HepG2 (cell line): Measurements from ENCODE around the gene ADAMTS2. TPM values are rescaled to one million over a fixed set of nuclear protein-coding genes. Genes with fewer than 3 reads are reported as not detected.

Experiments used
- ATAC-seq: fragments of 200-7000 bp; cut with Tn5 transposase; 3 replicates; pipeline ENCODE4 v1.9.1; 2020; ENCODE audit warnings: mild to moderate bottlenecking, moderate library complexity
- BruUV-seq: library from RNA; stranded (reverse); fragments of 400-500 nt; replicated peaks from 2 replicates; lab custom pipeline; 2021; lab: Mats Ljungman, UMichigan
- CTCF ChIA-PET: fragments of 300-600 bp; formaldehyde crosslinking; extraction: SDS; loops from one replicate; lab custom pipeline; 2021; ENCODE audit warnings: low total read pairs, inconsistent platforms, low intra/inter-chr PET ratio; lab: Yijun Ruan, JAX
- POLR2A ChIA-PET: fragments of 350-600 bp; sonication (Branson Sonifier 250); formaldehyde crosslinking; loops from one replicate; lab custom pipeline; 2020; ENCODE audit warnings: antibody characterized with exemption, inconsistent platforms; lab: Yijun Ruan, JAX
- DNase-seq: peaks from one replicate; pipeline ENCODE4 v3.0.0-alpha.2; 2015; ENCODE audit warnings: low spot score
- FAIRE-seq: peaks from 3 replicates; lab custom pipeline; 2011; peaks lifted over from hg19 to GRCh38; lab: Jason Lieb, UNC
- H2AFZ ChIP-seq: one replicate; pipeline ENCODE4 v1.6.1; 2011; ENCODE audit warnings: low read length, inconsistent platforms
- H3K27ac ChIP-seq: fragments of 300-600 bp; 3 replicates; pipeline ENCODE4 v1.8.0; 2011; ENCODE audit warnings: mixed run types, mild to moderate bottlenecking, mixed read lengths, low read length, inconsistent platforms; ENCODE audit not compliant: insufficient read depth; ENCODE audit errors: extremely low read length
- H3K27me3 ChIP-seq, 2 experiments: fragments of 200-600 bp in 1 of 2; 2 replicates in 1 of 2; 3 replicates in 1 of 2; pipeline versions ENCODE4 v1.6.0 to v1.8.0; 2011; ENCODE audit warnings: low read length in 2 of 2, mild to moderate bottlenecking in 2 of 2, moderate library complexity in 2 of 2, inconsistent platforms in 1 of 2; ENCODE audit not compliant: insufficient read depth in 2 of 2, control insufficient read depth in 1 of 2
- H3K36me3 ChIP-seq, 2 experiments: fragments of 200-600 bp in 1 of 2; replicated peaks in 1 of 2; 2 replicates in 1 of 2; 3 replicates in 1 of 2; pipeline versions ENCODE4 v1.5.1 to v1.8.0; 2011; ENCODE audit warnings: low read length in 2 of 2, inconsistent platforms in 1 of 2; ENCODE audit not compliant: insufficient read depth in 2 of 2, control insufficient read depth in 1 of 2
- H3K4me1 ChIP-seq: 2 replicates; pipeline ENCODE4 v1.5.1; 2012; ENCODE audit warnings: low read length, inconsistent platforms; ENCODE audit not compliant: insufficient read depth
- H3K4me2 ChIP-seq: 2 replicates; pipeline ENCODE4 v1.6.0; 2011; ENCODE audit warnings: low read depth, low read length, inconsistent platforms
- H3K4me3 ChIP-seq, 3 experiments: fragments of 200-600 bp in 1 of 3; sonication (generic), shearing (Covaris generic) in 1 of 3; replicated peaks in 1 of 3; 2 replicates each; pipeline ENCODE4 v1.5.1; 2011 to 2016; ENCODE audit warnings: low read length in 3 of 3, inconsistent platforms in 2 of 3, low read depth in 2 of 3, mild to moderate bottlenecking in 2 of 3, control low read depth in 1 of 3, mixed read lengths in 1 of 3; ENCODE audit not compliant: insufficient read depth in 1 of 3
- H3K79me2 ChIP-seq: one replicate; pipeline ENCODE4 v1.6.1; 2011; ENCODE audit warnings: low read length, inconsistent platforms; ENCODE audit not compliant: insufficient read depth
- H3K9ac ChIP-seq: 2 replicates; pipeline ENCODE4 v1.6.0; 2011; ENCODE audit warnings: mild to moderate bottlenecking, low read depth, low read length, inconsistent platforms; ENCODE audit not compliant: insufficient read depth
- H3K9me3 ChIP-seq: 2 replicates; pipeline ENCODE4 v1.5.1; 2012; ENCODE audit warnings: mild to moderate bottlenecking, low read length
- H4K20me1 ChIP-seq: 2 replicates; pipeline ENCODE4 v1.6.0; 2011; ENCODE audit warnings: inconsistent platforms, mild to moderate bottlenecking, low read length, moderate library complexity; ENCODE audit not compliant: insufficient read depth
- FOXP4 ChIP-seq: sonication (generic); formaldehyde crosslinking; IDR thresholded peaks from 2 replicates; pipeline ENCODE4 v1.4.0; 2020; ENCODE audit warnings: missing genetic modification reagents
- HNRNPLL ChIP-seq: fragments of 200-400 bp; formaldehyde crosslinking; IDR thresholded peaks from 2 replicates; pipeline ENCODE4 v1.6.1; 2017; ENCODE audit warnings: mild to moderate bottlenecking, low read depth, low read length; ENCODE audit not compliant: poor library complexity, severe bottlenecking
- MED1 ChIP-seq: sonication (generic); formaldehyde crosslinking; IDR thresholded peaks from 2 replicates; pipeline ENCODE4 v1.4.0; 2020; ENCODE audit warnings: missing genetic modification reagents
- PLSCR1 ChIP-seq: sonication (generic); formaldehyde crosslinking; IDR thresholded peaks from 2 replicates; pipeline ENCODE4 v1.5.0; 2020; ENCODE audit warnings: missing genetic modification reagents, mild to moderate bottlenecking, borderline replicate concordance
- POLR2G ChIP-seq: fragments of 200-400 bp; formaldehyde crosslinking; IDR thresholded peaks from 2 replicates; pipeline ENCODE4 v1.6.1; 2018; ENCODE audit warnings: mild to moderate bottlenecking, low read depth, low read length, moderate library complexity
- RELA ChIP-seq: sonication (generic); formaldehyde crosslinking; IDR thresholded peaks from 2 replicates; pipeline ENCODE4 v1.4.0; 2020; ENCODE audit warnings: missing genetic modification reagents
- RNF2 ChIP-seq: fragments of 450-650 bp; conservative IDR thresholded peaks from 2 replicates; pipeline ENCODE4 v1.6.1; 2016; ENCODE audit warnings: low read depth
- SRSF1 ChIP-seq: fragments of 200-400 bp; formaldehyde crosslinking; optimal IDR thresholded peaks from 2 replicates; pipeline ENCODE3; 2017; ENCODE audit warnings: mild to moderate bottlenecking, low read depth, low read length, moderate library complexity
- STAG1 ChIP-seq: sonication (generic); formaldehyde crosslinking; IDR thresholded peaks from 2 replicates; pipeline ENCODE4 v1.4.0; 2020; ENCODE audit warnings: missing genetic modification reagents
- SYNCRIP ChIP-seq: fragments of 200-400 bp; formaldehyde crosslinking; IDR thresholded peaks from 2 replicates; pipeline ENCODE4 v1.6.1; 2018; ENCODE audit warnings: mild to moderate bottlenecking, low read depth, low read length; ENCODE audit not compliant: insufficient read depth
- XRCC5 ChIP-seq: fragments of 200-400 bp; formaldehyde crosslinking; optimal IDR thresholded peaks from 2 replicates; pipeline ENCODE3; 2017; ENCODE audit warnings: mild to moderate bottlenecking, low read length
- ZFP1 ChIP-seq: IDR thresholded peaks from 2 replicates; pipeline ENCODE4 v1.6.1; 2016
- ZFP36L1 ChIP-seq: sonication (generic); formaldehyde crosslinking; IDR thresholded peaks from 2 replicates; pipeline ENCODE4 v1.8.0; 2022; ENCODE audit warnings: mild to moderate bottlenecking, missing genetic modification reagents, moderate library complexity
- ZNF441 ChIP-seq: sonication (generic); formaldehyde crosslinking; IDR thresholded peaks from 2 replicates; pipeline ENCODE4 v1.7.0; 2021; ENCODE audit warnings: missing genetic modification reagents, borderline replicate concordance
- ZNF451 ChIP-seq: sonication (generic); formaldehyde crosslinking; IDR thresholded peaks from 2 replicates; pipeline ENCODE4 v1.5.0; 2020; ENCODE audit warnings: mild to moderate bottlenecking, missing genetic modification reagents
- ZNF607 ChIP-seq: sonication (generic); formaldehyde crosslinking; IDR thresholded peaks from 2 replicates; pipeline ENCODE4 v1.5.1; 2020; ENCODE audit warnings: missing genetic modification reagents, mild to moderate bottlenecking, borderline replicate concordance
- ZNF773 ChIP-seq: sonication (generic); formaldehyde crosslinking; IDR thresholded peaks from 2 replicates; pipeline ENCODE4 v1.4.0; 2020; ENCODE audit warnings: missing genetic modification reagents, borderline replicate concordance
- ZNF775 ChIP-seq: sonication (generic); formaldehyde crosslinking; IDR thresholded peaks from 2 replicates; pipeline ENCODE4 v1.4.0; 2020; ENCODE audit warnings: missing genetic modification reagents, mild to moderate bottlenecking, moderate library complexity, borderline replicate concordance
- ZNF776 ChIP-seq: sonication (generic); formaldehyde crosslinking; IDR thresholded peaks from 2 replicates; pipeline ENCODE4 v1.4.0; 2020; ENCODE audit warnings: mild to moderate bottlenecking, missing genetic modification reagents
- ZNF878 ChIP-seq: sonication (generic); formaldehyde crosslinking; IDR thresholded peaks from 2 replicates; pipeline ENCODE4 v1.8.1; 2023; ENCODE audit warnings: mild to moderate bottlenecking, missing genetic modification reagents, moderate library complexity
- WGBS: methylation state at CpG from one replicate; pipeline ENCODE4 v1.1.6; 2017; ENCODE audit warnings: low lambda C conversion rate; 5-methylcytosine and 5-hydroxymethylcytosine counted together
- in situ Hi-C: cut with HindIII; loops from 2 replicates; pipeline ENCODE4 v1.10.0; 2017; ENCODE audit warnings: low pct_unique_long_range_greater_than_20kb; ENCODE audit not compliant: extremely low pct_ligation_motif_present
- intact Hi-C: fragments of 100-400 bp; cut with micrococcal nuclease; formaldehyde crosslinking; loops from one replicate; pipeline ENCODE4 v1.10.0; 2022; ENCODE audit not compliant: unreplicated experiment
- polyA plus RNA-seq, 8 experiments: library from polyadenylated mRNA; depleted of rRNA in 3 of 8; stranded (reverse) in 7 of 8; unstranded in 1 of 8; fragments of >200 nt; fragmentation: Illumina TruSeq in 4 of 8; extraction: Trizol in 4 of 8; gene quantifications; 2 replicates each; pipeline versions ENCODE4 v1.2.1 to v1.2.3, GENCODE V29; 2011 to 2016; ENCODE audit warnings: low read depth in 4 of 8, missing spikeins in 1 of 8, mixed read lengths in 1 of 8; ENCODE audit not compliant: insufficient read depth in 1 of 8
- total RNA-seq, 5 experiments: library from RNA; depleted of rRNA; stranded (reverse); fragments of >200 nt; fragmentation: Illumina TruSeq; extraction: Trizol; gene quantifications; 2 replicates each; pipeline ENCODE4 v1.2.3, GENCODE V29; 2016; ENCODE audit warnings: low read depth in 1 of 5
- TF ChIP-seq, protein P1 (sequence below): IDR thresholded peaks from 2 replicates; pipeline ENCODE4 v1.6.1; 2016; ENCODE audit warnings: mild to moderate bottlenecking, missing biosample characterization, missing genetic modification reagents

ADAMTS2 gene
- total and polyA plus RNA-seq, 2 of the 13 experiments (the other 11 are each of a cell fraction or from before 2014, with no cell fraction given): 0.24 to 3.5 TPM

GRCh38 chr5:179339081-179339480 is 6.2 kb downstream of the ADAMTS2 start:
- H3K36me3 ChIP-seq: no peaks in the 10 kb centered on the region
- in situ Hi-C loops: no loop called here

GRCh38 chr5:179337796-179338676 is 7.2 kb downstream of the ADAMTS2 start:
- POLR2A ChIA-PET: no interaction called here
- H2AFZ ChIP-seq: no peak overlapping the region
- CTCF ChIA-PET: no interaction called here
- TF ChIP-seq PLSCR1 (CRISPR knock-in tag): no peak
- no peak for TF ChIP-seq POLR2G
- TF ChIP-seq ZNF878: no peak
- no peak for TF ChIP-seq XRCC5
- TF ChIP-seq ZNF607: no peak
- TF ChIP-seq FOXP4 (CRISPR knock-in tag): no peak
- TF ChIP-seq ZNF441 (CRISPR knock-in tag): no peak
- no peak for TF ChIP-seq ZNF451
- no peak for TF ChIP-seq SRSF1

More at GRCh38 chr5:179339081-179339480, 6.2 kb downstream of the ADAMTS2 start:
- TF ChIP-seq ZFP1 (CRISPR knock-in tag) (no peak), ZNF775 (CRISPR knock-in tag) (no peak), SYNCRIP (no peak), RELA (CRISPR knock-in tag) (no peak), MED1 (no peak), HNRNPLL (no peak), ZFP36L1 (CRISPR knock-in tag) (no peak), ZNF773 (CRISPR knock-in tag) (no peak), RNF2 (no peak), ZNF776 (CRISPR knock-in tag) (no peak), POLR2G (no peak), STAG1 (no peak)
- TF ChIP-seq, protein P1, sequence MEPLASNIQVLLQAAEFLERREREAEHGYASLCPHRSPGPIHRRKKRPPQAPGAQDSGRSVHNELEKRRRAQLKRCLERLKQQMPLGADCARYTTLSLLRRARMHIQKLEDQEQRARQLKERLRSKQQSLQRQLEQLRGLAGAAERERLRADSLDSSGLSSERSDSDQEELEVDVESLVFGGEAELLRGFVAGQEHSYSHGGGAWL (CRISPR knock-in tag): no peak
- WGBS: 11% methylated on average over 4 of the region's 5 CpGs
- Histone ChIP-seq H3K79me2 (no peaks in the 10 kb centered on the region), H3K4me1 (no peaks in the 10 kb centered on the region), H3K27ac (no peak overlapping the region), H3K4me3 (no peak overlapping the region), H3K27me3 (peaks cover 4 to 76% of the 10 kb centered on the region in 2 experiments; a peak in 4 of 5 replicates), H4K20me1 (no peaks in the 10 kb centered on the region), H2AFZ (no peak overlapping the region), H3K4me2 (no peak overlapping the region), H3K9me3 (no peaks in the 10 kb centered on the region), H3K9ac (no peak overlapping the region)
- FAIRE-seq: no peak
- intact Hi-C loops: no loop called here
- ATAC-seq: no peak
- DNase-seq: no peak
- ChIA-PET CTCF (no interaction called here), POLR2A (no interaction called here)
- no TSS peak for BruUV-seq

More at GRCh38 chr5:179337796-179338676, 7.2 kb downstream of the ADAMTS2 start:
- 13% methylated on average over 8 of the region's 23 CpGs for WGBS
- in situ Hi-C loops (no loop called here), intact Hi-C loops (no loop called here)
- H3K4me3 ChIP-seq: no peak overlapping the region
- no peak overlapping the region for H3K27ac ChIP-seq
- no peaks in the 10 kb centered on the region for H4K20me1 ChIP-seq
- no peak for FAIRE-seq
- BruUV-seq: no TSS peak
- no peaks in the 10 kb centered on the region for H3K9me3 ChIP-seq
- H3K9ac ChIP-seq: no peak overlapping the region
- no peak overlapping the region for H3K4me2 ChIP-seq
- ATAC-seq: no peak; the same call in 2 of the 3 replicates
- no peaks in the 10 kb centered on the region for H3K36me3 ChIP-seq
- no peaks in the 10 kb centered on the region for H3K79me2 ChIP-seq
- no peaks in the 10 kb centered on the region for H3K4me1 ChIP-seq
- peaks cover 1 to 70% of the 10 kb centered on the region in 2 experiments; a peak in 4 of 5 replicates for H3K27me3 ChIP-seq
- DNase-seq: no peak
